NCI-H128 (cell line): ENCODE data around the gene FJX1.
"Not testable (repeated sequence)": the region's sequence is repeated elsewhere in the genome, so short reads cannot be mapped to it uniquely, and the experiment has no call there.

ENCODE experiments used
- DNase-seq: peaks from one replicate; lab custom pipeline; 2025; ENCODE audit not compliant: unreplicated experiment; lab: John Stamatoyannopoulos, UW

The FJX1 gene

DNA sequence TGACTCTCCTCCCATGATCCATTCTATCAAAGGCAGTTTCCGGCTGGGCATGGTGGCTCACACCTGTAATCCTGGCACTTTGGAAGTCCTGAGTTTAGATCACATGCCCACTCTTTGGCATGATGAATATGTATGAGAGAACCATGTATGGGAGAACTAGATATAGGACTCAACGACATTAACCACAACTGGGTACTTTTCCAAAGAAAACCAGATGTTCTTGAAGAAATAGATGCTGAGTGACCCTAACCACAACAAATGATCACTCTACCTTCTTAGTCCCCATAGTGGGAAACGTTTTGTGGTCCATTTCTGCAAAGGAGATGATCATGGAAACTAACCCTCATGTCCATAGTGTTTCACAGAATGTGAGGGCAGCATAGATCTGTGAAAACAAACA is 13.6 kb downstream of the FJX1 start:
- DNase-seq: no peak

DNA sequence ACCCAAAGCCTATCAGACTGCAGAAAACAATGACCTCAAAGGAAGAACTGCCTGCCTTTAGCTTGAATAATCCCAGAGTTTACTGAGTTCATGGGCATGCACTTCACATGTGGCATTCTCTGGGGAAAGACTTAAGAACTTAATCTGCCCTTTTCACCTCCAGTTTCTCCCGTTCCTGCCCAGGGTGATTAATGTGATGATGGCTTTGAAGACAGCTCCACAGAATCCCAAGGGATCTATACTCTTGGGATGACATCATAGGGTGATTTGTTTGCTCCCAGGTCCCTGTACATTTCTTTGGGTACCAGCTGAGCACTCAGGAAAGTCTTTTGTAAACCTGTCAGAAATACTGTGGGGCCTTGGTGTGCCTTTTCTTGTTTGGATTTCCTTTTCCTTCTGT is 14.0 kb downstream of the FJX1 start:
- DNase-seq: no peak

DNA sequence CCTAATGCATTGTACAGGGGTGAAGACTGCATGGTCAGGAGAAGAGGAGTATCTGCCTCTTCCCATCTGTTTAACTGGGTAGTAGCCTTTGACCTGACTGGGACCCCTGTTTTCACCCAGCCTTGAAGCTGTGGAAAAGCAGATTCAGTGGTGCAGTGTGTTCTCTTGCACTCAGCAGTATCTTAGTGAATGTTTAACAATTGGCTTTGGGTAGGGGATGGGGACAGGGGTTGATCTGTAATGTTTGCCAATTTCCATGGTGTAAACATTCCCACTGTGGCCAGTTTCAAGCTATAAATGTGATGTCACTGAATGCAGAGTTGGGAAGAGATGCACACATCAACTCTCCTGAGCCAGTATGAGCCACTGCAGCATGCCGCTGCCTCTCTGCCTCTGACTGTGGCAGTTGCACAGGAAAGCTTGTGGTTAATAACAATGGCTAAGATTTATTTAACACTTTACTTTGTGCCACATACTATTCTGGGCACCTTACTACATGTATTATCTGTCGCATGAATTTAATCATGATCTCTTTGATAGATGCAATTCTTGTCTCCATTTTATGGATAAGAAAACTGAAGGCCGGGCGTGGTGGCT is 15.7 kb downstream of the FJX1 start:
- DNase-seq: no peak

DNA sequence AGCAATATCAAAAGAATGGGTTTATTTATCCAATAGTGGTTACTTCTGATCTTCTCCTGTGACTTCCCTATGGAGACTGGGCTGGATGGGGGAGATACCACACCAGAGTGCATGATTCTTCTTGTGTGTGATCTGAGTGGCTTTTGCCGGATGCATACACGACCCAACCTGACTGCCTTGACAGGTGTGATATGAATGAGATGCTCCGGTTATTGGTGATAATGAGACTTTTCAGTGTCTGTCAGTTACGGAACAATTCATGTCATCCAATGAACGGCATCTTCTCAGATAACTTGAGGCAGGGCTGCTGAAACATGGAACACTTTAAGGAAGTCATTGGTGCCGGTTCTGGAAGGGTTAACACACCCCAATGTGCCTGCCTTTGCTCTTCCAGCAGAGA is 17.7 kb downstream of the FJX1 start:
- no peak for DNase-seq

DNA sequence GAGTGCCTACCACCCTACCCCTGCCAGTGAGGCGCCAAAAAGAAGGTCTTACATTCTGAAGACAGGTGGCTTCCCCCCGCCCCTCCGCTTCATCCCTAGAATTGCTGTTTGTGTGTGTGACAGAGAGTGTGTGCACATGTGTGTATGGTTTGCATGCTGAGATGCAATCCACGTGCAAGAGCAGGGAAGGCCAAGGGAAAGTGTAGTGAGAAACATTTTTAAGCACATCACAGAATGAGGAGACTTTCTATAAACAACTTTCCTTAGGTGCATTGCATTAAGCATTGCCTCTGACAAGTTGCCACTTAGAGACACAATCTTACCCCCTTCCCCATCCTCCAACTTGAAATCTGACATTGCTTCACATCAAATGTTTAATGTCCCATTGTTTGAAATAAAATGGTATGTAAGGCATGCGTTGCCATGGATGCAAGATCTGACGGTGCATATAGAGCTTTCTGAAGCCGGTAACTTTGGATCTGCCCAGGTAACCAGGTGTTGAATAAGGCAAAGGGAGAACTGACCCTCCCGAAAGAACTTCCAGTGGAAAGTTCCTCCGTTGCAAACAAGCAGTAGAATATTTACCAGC is 21.4 kb downstream of the FJX1 start:
- no peak for DNase-seq

- no peak for DNase-seq
Observed at GRCh38 chr11:35641171-35641897, 23.1 kb downstream of the FJX1 start.

- no peak for DNase-seq
Observed at GRCh38 chr11:35641964-35642363, 23.7 kb downstream of the FJX1 start.

GRCh38 chr11:35647421-35648093 is 29.3 kb downstream of the FJX1 start:
- DNase-seq: no peak

DNA sequence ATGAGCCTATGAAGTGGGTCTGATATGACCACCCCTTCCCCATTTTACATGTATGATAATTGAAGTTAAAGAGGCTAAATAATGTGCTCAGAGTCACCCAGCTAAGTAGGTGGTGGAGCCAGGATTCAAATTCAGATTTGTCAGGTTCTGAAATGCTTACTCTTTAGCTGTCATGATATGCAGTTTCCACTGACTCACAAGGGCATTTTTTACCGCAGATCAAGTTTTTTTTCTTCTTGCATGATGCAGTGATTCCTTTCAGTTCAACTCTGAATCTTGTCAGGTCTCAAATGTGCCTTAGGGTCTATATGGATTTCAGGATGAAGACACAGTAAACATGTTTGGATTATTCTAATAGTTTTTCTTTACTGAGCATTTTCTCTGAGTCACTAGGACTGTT is 31.7 kb downstream of the FJX1 start:
- DNase-seq: no peak

GRCh38 chr11:35650467-35650866 is 32.2 kb downstream of the FJX1 start:
- DNase-seq: no peak

DNA sequence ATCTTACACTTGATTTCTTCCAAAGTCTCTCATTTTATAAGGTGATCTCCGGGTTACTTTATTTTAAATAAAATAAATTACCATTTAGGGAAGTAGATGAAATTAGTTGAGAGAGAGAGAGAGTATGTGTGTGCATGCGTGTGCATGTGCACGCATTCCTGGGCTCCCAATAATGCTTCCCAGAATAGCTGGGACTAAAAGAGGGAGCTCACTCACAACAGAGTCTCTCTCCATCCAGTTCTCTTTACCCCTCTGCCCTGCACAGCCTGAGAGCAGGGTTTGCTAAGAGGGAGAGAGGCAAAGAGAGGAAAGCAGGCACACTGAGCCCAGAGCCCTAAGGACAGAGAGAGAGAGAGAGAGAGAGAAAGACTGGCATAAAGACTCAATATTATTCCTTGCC is 33.0 kb downstream of the FJX1 start:
- no peak for DNase-seq

- DNase-seq: not testable (repeated sequence)
Observed at GRCh38 chr11:35652786-35653185, 34.5 kb downstream of the FJX1 start.

DNA sequence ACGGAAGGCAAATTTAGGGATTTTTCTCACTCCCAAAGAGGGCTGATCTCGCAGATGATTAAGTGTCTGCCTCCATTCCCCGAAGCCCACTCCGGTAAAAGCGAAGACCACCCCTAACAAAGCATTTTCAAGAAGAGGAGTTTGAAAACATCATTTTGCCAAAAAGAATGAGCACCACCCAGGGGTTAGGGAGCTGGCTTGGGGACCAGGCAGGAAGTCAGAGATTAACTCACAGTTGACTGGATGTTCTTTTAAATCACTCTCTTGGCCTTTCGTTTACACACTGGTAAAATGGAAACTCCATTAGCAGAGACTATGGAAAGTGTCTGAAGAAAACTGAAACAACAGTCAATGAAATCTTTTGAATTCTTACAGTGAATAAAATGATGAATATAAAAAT is 36.5 kb downstream of the FJX1 start:
- no peak for DNase-seq

- DNase-seq: no peak
Observed at GRCh38 chr11:35655254-35655653, 37.0 kb downstream of the FJX1 start.

DNA sequence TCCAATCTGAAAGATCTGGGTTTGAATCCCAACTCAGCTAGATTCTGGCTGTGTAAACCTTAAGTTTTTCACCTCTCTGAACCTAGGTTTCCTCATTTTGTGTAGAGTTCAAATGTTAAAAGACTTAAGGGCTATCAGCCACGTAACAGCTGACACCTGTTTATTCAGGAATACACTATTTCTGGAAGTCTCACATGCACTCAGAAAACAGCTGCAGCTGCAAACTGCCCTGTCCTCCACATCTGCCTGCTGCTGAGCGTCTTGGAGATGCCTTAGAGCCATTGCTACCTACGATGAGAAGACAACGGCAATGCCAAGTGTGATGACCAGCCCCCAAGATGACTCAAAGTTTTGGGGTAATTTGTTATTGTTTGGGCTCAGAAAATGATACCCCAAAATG is 37.6 kb downstream of the FJX1 start:
- no peak for DNase-seq

GRCh38 chr11:35658020-35658948 is 40.0 kb downstream of the FJX1 start:
- DNase-seq: no peak

DNA sequence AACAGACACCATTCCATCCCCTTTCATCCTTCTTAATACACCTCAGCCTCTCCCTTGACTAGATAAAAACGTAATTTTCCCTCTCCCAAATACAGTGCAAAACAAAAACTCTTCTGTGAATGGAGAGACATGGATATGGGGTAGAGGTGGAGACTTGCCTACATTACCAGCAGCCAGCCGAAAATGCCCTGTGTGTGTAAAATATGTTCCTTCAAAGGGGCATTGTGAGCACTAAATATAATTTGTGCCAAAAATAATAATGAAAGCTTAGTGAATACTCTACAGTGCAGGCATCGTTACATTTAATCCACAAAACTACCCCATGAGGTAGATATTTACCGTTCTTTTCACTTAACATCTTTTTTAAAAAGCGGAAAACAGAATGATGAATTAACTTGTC is 43.3 kb downstream of the FJX1 start:
- DNase-seq: no peak

GRCh38 chr11:35662061-35662648 is 43.9 kb downstream of the FJX1 start:
- DNase-seq: no peak

GRCh38 chr11:35662649-35663407 is 44.6 kb downstream of the FJX1 start, which contains the start of gene TRIM44:
Gene TRIM44, plus strand, starts transcription at chr11:35662775. Its CDS starts 337 bp downstream, at chr11:35663112.
- DNase-seq: peak; percentile 30

- no peak for DNase-seq
Observed at GRCh38 chr11:35663408-35663702, 45.1 kb downstream of the FJX1 start.
